Activated T-helper 2 cell treated with anti-CD3 and anti-CD28 coated beads, Interferon-gamma antibody, Interleukin-2, Interleukin-4, amounts not matched to agents 10 μg/mL and 5 μg/mL and 100 μg/mL, durations not matched to agents 14 hours and 24 hours and 36 hours (primary cell): Measurements from ENCODE around the gene RCAN2. TPM values are rescaled to one million over a fixed set of nuclear protein-coding genes. Genes with fewer than 3 reads are reported as not detected.

Experiments used
- DNase-seq: peaks from one replicate; pipeline ENCODE4 v3.0.0; 2021; ENCODE audit warnings: low spot score
- H3K27ac Mint-ChIP-seq: one replicate; pipeline ENCODE4 v1.8.0; 2021; ENCODE audit warnings: mixed read lengths
- H3K27me3 Mint-ChIP-seq: one replicate; pipeline ENCODE4 v1.8.0; 2021; ENCODE audit warnings: low read depth, mixed read lengths
- H3K36me3 Mint-ChIP-seq: one replicate; pipeline ENCODE4 v1.8.0; 2021; ENCODE audit warnings: low read depth, mixed read lengths
- H3K4me1 Mint-ChIP-seq: one replicate; pipeline ENCODE4 v1.8.0; 2021; ENCODE audit warnings: low read depth, mixed read lengths
- H3K4me3 Mint-ChIP-seq: one replicate; pipeline ENCODE4 v1.8.0; 2021; ENCODE audit warnings: low read depth, mild to moderate bottlenecking, moderate library complexity, mixed read lengths
- H3K9me3 Mint-ChIP-seq: one replicate; pipeline ENCODE4 v1.8.0; 2021; ENCODE audit warnings: mixed read lengths
- intact Hi-C: fragments of 100-400 bp; cut with micrococcal nuclease; formaldehyde crosslinking; loops from one replicate; pipeline ENCODE4 v1.15.1; 2023
- total RNA-seq: library from RNA; stranded (reverse); gene quantifications from 2 replicates; pipeline ENCODE4 v1.2.3, GENCODE V29; 2022

The RCAN2 gene
- total RNA-seq, 1 donor from 2014 or later: not detected

DNA sequence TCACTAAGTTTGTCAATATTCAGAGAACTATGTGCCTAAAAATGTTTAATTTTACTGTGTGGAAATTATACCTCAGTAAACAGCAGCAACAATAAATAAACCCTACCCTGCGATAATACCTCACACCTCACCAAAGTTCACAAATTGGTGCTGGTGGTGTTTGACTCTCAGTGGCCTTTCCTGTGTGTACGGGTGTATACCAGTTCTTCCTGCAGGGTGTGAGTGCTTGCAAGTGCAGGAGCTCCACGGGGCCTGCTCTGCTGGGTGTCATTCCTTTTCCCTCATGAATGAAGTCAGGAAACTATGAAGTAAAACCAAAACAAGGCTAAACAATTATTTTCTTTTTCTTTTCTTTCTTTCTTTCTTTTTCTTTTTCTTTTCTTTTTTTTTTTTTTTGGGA is 316.3 kb downstream of the RCAN2 start:
- peaks cover 23% of the 10 kb centered on the region for H3K4me1 Mint-ChIP-seq
- H3K27ac Mint-ChIP-seq: no peak overlapping the region
- DNase-seq: no peak
- H3K36me3 Mint-ChIP-seq: no peaks in the 10 kb centered on the region
- no peak overlapping the region for H3K4me3 Mint-ChIP-seq
- H3K27me3 Mint-ChIP-seq: peaks cover 84% of the 10 kb centered on the region
- intact Hi-C loops: loop anchor here (1.0 to 5.0 kb wide), 3 partner anchors 45 to 164 kb away; partner anchors contain the start of gene ENPP4
- H3K9me3 Mint-ChIP-seq: no peaks in the 10 kb centered on the region

DNA sequence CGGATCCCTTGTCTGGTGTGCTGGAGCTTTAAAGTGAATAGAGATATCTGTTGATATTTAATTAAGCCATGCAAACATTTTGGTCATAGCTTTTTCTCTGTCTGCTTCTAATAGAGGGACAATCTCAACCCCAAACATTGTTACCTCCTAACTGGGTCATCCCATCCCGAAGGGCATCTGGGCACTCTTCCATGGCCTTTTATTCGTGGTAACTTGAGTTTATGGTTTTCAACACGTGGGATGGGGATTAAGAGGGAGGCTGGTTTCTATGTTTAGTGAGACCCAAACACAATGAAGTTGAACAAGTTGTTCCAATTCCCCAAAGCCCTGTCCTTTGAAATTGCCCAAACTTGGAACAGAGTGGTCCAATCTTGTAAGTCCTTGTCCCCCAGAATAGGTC is 319.1 kb downstream of the RCAN2 start:
- Mint-ChIP-seq H3K27me3 (peaks cover 79% of the 10 kb centered on the region), H3K36me3 (no peaks in the 10 kb centered on the region), H3K4me1 (peaks cover 24% of the 10 kb centered on the region), H3K9me3 (no peaks in the 10 kb centered on the region), H3K27ac (no peak overlapping the region), H3K4me3 (no peak overlapping the region)
- no peak for DNase-seq
- intact Hi-C loops: no loop called here

Other genes with a start within 250 kb of the RCAN2 start
- gene CYP39A1, start 161.4 kb upstream of the RCAN2 start, total RNA-seq: not detected in 2 replicates
- 0.53 and 1.3 TPM in 2 replicates for gene SLC25A27, start 161.5 kb upstream of the RCAN2 start, total RNA-seq
- gene TDRD6, start 196.4 kb upstream of the RCAN2 start, total RNA-seq: not detected in 2 replicates
- not detected in 2 replicates for gene PLA2G7, start 243.9 kb upstream of the RCAN2 start, total RNA-seq